Right atrium auricular region (tissue), 2 donors: Measurements from ENCODE around the gene UBE2J1. TPM values are rescaled to one million over a fixed set of nuclear protein-coding genes. Genes with fewer than 3 reads are reported as not detected.

Source experiments
- DNase-seq: peaks from one replicate; pipeline ENCODE4 v3.0.0-alpha.2; 2019; ENCODE audit warnings: low spot score
- H3K27ac ChIP-seq, 2 donors: fragments of 200-600 bp; sonication (generic); 1 replicate in 1 of 2; 2 replicates in 1 of 2; pipeline ENCODE4 v1.5.1; 2016 to 2019
- H3K27me3 ChIP-seq, 2 donors: fragments of 200-600 bp; sonication (generic); one replicate each; pipeline versions ENCODE4 v1.5.1 to v1.6.0; 2017 to 2019
- H3K36me3 ChIP-seq: fragments of 200-600 bp; sonication (generic); one replicate; pipeline ENCODE4 v1.5.1; 2016
- H3K4me1 ChIP-seq, 2 donors: fragments of 200-600 bp; sonication (generic); one replicate each; pipeline versions ENCODE4 v1.5.1 to v1.6.0; 2017 to 2019
- H3K4me3 ChIP-seq, 2 donors: fragments of 200-600 bp; sonication (generic); 1 replicate in 1 of 2; 2 replicates in 1 of 2; pipeline ENCODE4 v1.5.1; 2017 to 2019; ENCODE audit warnings: mild to moderate bottlenecking in 1 of 2, moderate library complexity in 1 of 2
- H3K9me3 ChIP-seq, 2 donors: fragments of 200-600 bp; sonication (generic); one replicate each; pipeline ENCODE4 v1.5.1; 2019
- CTCF ChIP-seq, 2 donors: fragments of 200-600 bp; sonication (generic); IDR thresholded peaks; one replicate each; pipeline ENCODE4 v1.5.1; 2019; ENCODE audit warnings: antibody characterized with exemption in 2 of 2
- total RNA-seq, 2 donors: library from RNA; depleted of rRNA; stranded (reverse); fragments of >200 nt; gene quantifications; one replicate each; pipeline ENCODE4 v1.1.0, GENCODE V29; 2016

UBE2J1 gene
- total RNA-seq, 2 donors from 2014 or later, result 13.8 to 15.6 TPM

- no peaks in the 10 kb centered on the region for H3K27me3 ChIP-seq
- no peak overlapping the region for H3K4me3 ChIP-seq
- H3K4me1 ChIP-seq, result peaks cover 0 to 17% of the 10 kb centered on the region in 2 donors
- DNase-seq, result no peak
- no peaks in the 10 kb centered on the region for H3K9me3 ChIP-seq
- no peak overlapping the region for H3K27ac ChIP-seq
- TF ChIP-seq CTCF (IDR thresholded peaks at IDR 0.05), result no peak
- H3K36me3 ChIP-seq, result no peaks in the 10 kb centered on the region
Observed at GRCh38 chr6:89355511-89356194, 3.1 kb upstream of the UBE2J1 start.

- no peaks in the 10 kb centered on the region for H3K36me3 ChIP-seq
- H3K9me3 ChIP-seq, result no peaks in the 10 kb centered on the region
- H3K27ac ChIP-seq, result no peak overlapping the region
- no peak for DNase-seq
- no peak for TF ChIP-seq CTCF (IDR thresholded peaks at IDR 0.05)
- H3K4me1 ChIP-seq, result peaks cover 0 to 29% of the 10 kb centered on the region in 2 donors
- H3K4me3 ChIP-seq, result no peak overlapping the region
- no peaks in the 10 kb centered on the region for H3K27me3 ChIP-seq
Observed at GRCh38 chr6:89353702-89354392, 1.3 kb upstream of the UBE2J1 start.

DNA sequence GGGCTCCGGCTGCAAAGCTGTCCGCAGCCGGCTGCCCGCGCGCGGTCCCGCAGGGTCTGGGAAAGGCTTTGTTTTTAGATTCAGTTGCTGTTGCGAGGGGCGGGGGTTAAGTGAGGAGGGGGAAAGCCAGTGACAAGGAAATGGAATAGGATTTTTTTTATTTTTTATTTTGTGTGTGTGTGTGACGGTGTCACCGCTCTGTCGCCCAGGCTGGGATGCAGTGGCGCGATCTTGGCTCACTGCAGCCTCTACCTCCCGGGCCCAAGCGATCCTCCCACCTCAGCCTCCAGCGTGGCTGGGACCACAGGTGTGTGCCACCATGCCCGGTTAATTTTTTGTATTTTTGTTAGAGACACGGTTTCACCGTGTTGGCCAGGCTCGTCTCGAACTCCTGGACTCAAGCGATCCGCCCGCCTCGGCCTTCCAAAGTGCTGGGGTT lies 615 bp upstream of the UBE2J1 start:
- Histone ChIP-seq H3K9me3 (no peaks in the 10 kb centered on the region), H3K36me3 (no peaks in the 10 kb centered on the region), H3K4me3 (peak overlapping the region; percentile 79 to 86), H3K27ac (peak overlapping the region; percentile 95 to 99), H3K27me3 (no peaks in the 10 kb centered on the region), H3K4me1 (peaks cover 0 to 34% of the 10 kb centered on the region in 2 donors)
- no peak for TF ChIP-seq CTCF (IDR thresholded peaks at IDR 0.05)
- DNase-seq, result no peak

GRCh38 chr6:89351671-89352277 lies 748 bp downstream of the UBE2J1 start:
- H3K9me3 ChIP-seq, result no peaks in the 10 kb centered on the region
- no peaks in the 10 kb centered on the region for H3K27me3 ChIP-seq
- peak overlapping the region; percentile 79 to 86 for H3K4me3 ChIP-seq
- peaks cover 0 to 47% of the 10 kb centered on the region in 2 donors for H3K4me1 ChIP-seq
- peak overlapping the region; percentile 95 to 99 for H3K27ac ChIP-seq
- DNase-seq, result no peak
- no peaks in the 10 kb centered on the region for H3K36me3 ChIP-seq
- no peak for TF ChIP-seq CTCF (IDR thresholded peaks at IDR 0.05)

GRCh38 chr6:89350281-89350966 lies 2.1 kb downstream of the UBE2J1 start:
- Histone ChIP-seq H3K4me3 (peak overlapping the region in 1 of 2 donors; percentile 86), H3K4me1 (peaks cover 0 to 53% of the 10 kb centered on the region in 2 donors), H3K36me3 (no peaks in the 10 kb centered on the region), H3K27ac (peak overlapping the region; percentile 17 to 99), H3K27me3 (no peaks in the 10 kb centered on the region), H3K9me3 (no peaks in the 10 kb centered on the region)
- no peak for DNase-seq
- TF ChIP-seq CTCF (IDR thresholded peaks at IDR 0.05), result no peak
